Panc1 (cell line): ENCODE results near the gene PPP6C.

Experiments
- CTCF ChIP-seq: fragments of 450-650 bp; IDR thresholded peaks from 2 replicates; pipeline ENCODE4 v1.5.1; 2017; ENCODE audit warnings: mild to moderate bottlenecking
- POLR2AphosphoS5 ChIP-seq: IDR thresholded peaks from 2 replicates; pipeline ENCODE4 v1.6.1; 2012; ENCODE audit warnings: mild to moderate bottlenecking, low read depth, low read length, moderate library complexity

- no peak for TF ChIP-seq POLR2AphosphoS5
- TF ChIP-seq CTCF: no peak
These were observed 88.8 kb downstream of the PPP6C start for GRCh38 chr9:125100822-125101221.
